Aorta (tissue), 5 donors: ENCODE measurements around the gene AK1. TPM values are rescaled to one million over a fixed set of nuclear protein-coding genes. Genes with fewer than 3 reads are reported as not detected.
A peak's percentile ranks its signal among the peaks of the same experiment; 100 is the strongest.

Source experiments
- ATAC-seq: fragments of 200-7000 bp; cut with Tn5 transposase; one replicate; pipeline ENCODE4 v1.9.1; 2022; ENCODE audit warnings: moderate library complexity; ENCODE audit not compliant: low FRiP score
- DNase-seq, 2 donors: peaks; one replicate each; pipeline ENCODE4 v3.0.0-alpha.2; 2020
- H3K27ac ChIP-seq, 2 donors: one replicate each; pipeline ENCODE4 v1.5.1; 2013; ENCODE audit warnings: low read length in 2 of 2, mild to moderate bottlenecking in 2 of 2, moderate library complexity in 2 of 2, control low read depth in 1 of 2, inconsistent platforms in 1 of 2, low read depth in 1 of 2
- H3K27me3 ChIP-seq, 2 donors: one replicate each; pipeline ENCODE4 v1.6.1; 2013; ENCODE audit warnings: control low read depth in 1 of 2, low read length in 1 of 2, mild to moderate bottlenecking in 1 of 2, moderate library complexity in 1 of 2; ENCODE audit not compliant: insufficient read depth in 2 of 2, control insufficient read depth in 1 of 2
- H3K36me3 ChIP-seq, 2 donors: one replicate each; pipeline ENCODE4 v1.6.1; 2013; ENCODE audit warnings: control low read depth in 1 of 2, low read length in 1 of 2, mild to moderate bottlenecking in 1 of 2; ENCODE audit not compliant: insufficient read depth in 2 of 2, control insufficient read depth in 1 of 2
- H3K4me1 ChIP-seq, 2 donors: one replicate each; pipeline ENCODE4 v1.6.1; 2013; ENCODE audit warnings: low read length in 2 of 2, control low read depth in 1 of 2, mild to moderate bottlenecking in 1 of 2, moderate library complexity in 1 of 2; ENCODE audit not compliant: insufficient read depth in 2 of 2, control insufficient read depth in 1 of 2
- H3K4me3 ChIP-seq, 2 donors: one replicate each; pipeline ENCODE4 v1.5.1; 2013; ENCODE audit warnings: low read length in 2 of 2, control low read depth in 1 of 2, mild to moderate bottlenecking in 1 of 2
- H3K9me3 ChIP-seq: one replicate; pipeline ENCODE4 v1.6.1; 2013; ENCODE audit warnings: mild to moderate bottlenecking, low read length; ENCODE audit not compliant: control insufficient read depth
- WGBS, 2 donors: extraction: QIAGEN DNeasy Blood & Tissue Kit; methylation state at CpG; one replicate each; pipeline ENCODE4 v1.1.7; 2013; 5-methylcytosine and 5-hydroxymethylcytosine counted together
- intact Hi-C, 2 donors: fragments of 100-400 bp; cut with DNase I; formaldehyde crosslinking; loops; one replicate each; pipeline versions ENCODE4 v1.14.2 to v1.15.0; 2022
- polyA plus RNA-seq, 2 donors: library from polyadenylated mRNA; stranded (reverse); fragments of 200-250 nt; gene quantifications; one replicate each; pipeline ENCODE4 v1.2.3, GENCODE V29; 2013
- total RNA-seq, 2 donors: library from RNA; stranded (reverse); fragmentation: NEBNext Ultra II Directional; extraction: Animal tissue kit (Norgen Biotek cat#: 25700); gene quantifications; one replicate each; pipeline ENCODE4 v1.2.1, GENCODE V29; 2021
- donor health status: healthy with polysubstance abuse.
- donor health status: Bipolar disorder and iron deficiency.
- donor health status: DM: no; HTN: no; CAD: no.
- donor health status: DM: no; HTN: no; CAD: no.
- donor health status: DM: yes; HTN: yes; CAD: no.

AK1 gene
- total and polyA plus RNA-seq, 4 donors: 92.4 to 168 (median 105) TPM

GRCh38 chr9:127860779-127861178, 16.7 kb downstream of the AK1 start:
- Histone ChIP-seq H3K9me3 (no peaks in the 10 kb centered on the region), H3K27me3 (no peaks in the 10 kb centered on the region), H3K4me1 (no peaks in the 10 kb centered on the region), H3K4me3 (no peak overlapping the region), H3K36me3 (no peaks in the 10 kb centered on the region), H3K27ac (peak overlapping the region in 1 of 2 donors; percentile 9)
- DNase-seq (no peak), ATAC-seq (no peak)
- WGBS, 2 donors: 89 to 92% methylated on average over 11 of the region's 11 CpGs
- intact Hi-C loops: loop anchor here in 1 of 2 donors (5.0 kb wide), 2 partner anchors 33 to 37 kb away; partner anchors contain the start of gene ST6GALNAC6

GRCh38 chr9:127860260-127860659, 17.2 kb downstream of the AK1 start:
- peak overlapping the region in 1 of 2 donors; percentile 9 for H3K27ac ChIP-seq
- H3K4me3 ChIP-seq: no peak overlapping the region
- intact Hi-C loops: loop anchor here in 1 of 2 donors (5.0 kb wide), 2 partner anchors 33 to 37 kb away; partner anchors contain the start of gene ST6GALNAC6
- H3K4me1 ChIP-seq: no peaks in the 10 kb centered on the region
- DNase-seq (peak in 1 of 2 donors; percentile 73), ATAC-seq (peak; percentile 39)
- 1 to 15% methylated on average over 8 of the region's 8 CpGs for whole genome bisulfite sequencing, 2 donors
- H3K36me3 ChIP-seq: no peaks in the 10 kb centered on the region
- no peaks in the 10 kb centered on the region for H3K27me3 ChIP-seq
- no peaks in the 10 kb centered on the region for H3K9me3 ChIP-seq

GRCh38 chr9:127858041-127858512, 19.4 kb downstream of the AK1 start:
- DNase-seq (peak; percentile 85 to 91), ATAC-seq (peak; percentile 7)
- H3K9me3 ChIP-seq: no peaks in the 10 kb centered on the region
- H3K4me3 ChIP-seq: no peak overlapping the region
- peak overlapping the region in 1 of 2 donors; percentile 24 for H3K27ac ChIP-seq
- H3K36me3 ChIP-seq: no peaks in the 10 kb centered on the region
- no peaks in the 10 kb centered on the region for H3K4me1 ChIP-seq
- intact Hi-C loops: no loop called here
- no peaks in the 10 kb centered on the region for H3K27me3 ChIP-seq
- 8 to 9% methylated on average over 12 of the region's 12 CpGs for WGBS, 2 donors

GRCh38 chr9:127857278-127857677, 20.2 kb downstream of the AK1 start:
- H3K4me1 ChIP-seq: no peaks in the 10 kb centered on the region
- H3K27me3 ChIP-seq: no peaks in the 10 kb centered on the region
- DNase-seq (no peak), ATAC-seq (no peak)
- intact Hi-C loops: no loop called here
- H3K27ac ChIP-seq: peak overlapping the region in 1 of 2 donors; percentile 24
- 55 to 80% methylated on average over 4 of the region's 4 CpGs for WGBS, 2 donors
- H3K36me3 ChIP-seq: no peaks in the 10 kb centered on the region
- no peaks in the 10 kb centered on the region for H3K9me3 ChIP-seq
- H3K4me3 ChIP-seq: no peak overlapping the region

GRCh38 chr9:127856729-127857116, 20.8 kb downstream of the AK1 start:
- DNase-seq (no peak), ATAC-seq (no peak)
- Histone ChIP-seq H3K27ac (peak overlapping the region; percentile 14 to 45), H3K36me3 (no peaks in the 10 kb centered on the region), H3K4me1 (no peaks in the 10 kb centered on the region), H3K27me3 (no peaks in the 10 kb centered on the region), H3K9me3 (no peaks in the 10 kb centered on the region), H3K4me3 (no peak overlapping the region)
- intact Hi-C loops: no loop called here
- 93 to 96% methylated on average over 8 of the region's 8 CpGs for WGBS, 2 donors

- H3K27ac ChIP-seq: peak overlapping the region; percentile 14 to 60
Measured at GRCh38 chr9:127856094-127856728, 21.3 kb downstream of the AK1 start.

GRCh38 chr9:127855522-127855921, 22.0 kb downstream of the AK1 start:
- Histone ChIP-seq H3K36me3 (no peaks in the 10 kb centered on the region), H3K4me3 (no peak overlapping the region), H3K9me3 (no peaks in the 10 kb centered on the region), H3K27me3 (no peaks in the 10 kb centered on the region), H3K27ac (peak overlapping the region in 1 of 2 donors; percentile 0), H3K4me1 (no peaks in the 10 kb centered on the region)
- ATAC-seq (no peak), DNase-seq (no peak)
- 92 to 93% methylated on average over 5 of the region's 5 CpGs for WGBS, 2 donors
- intact Hi-C loops: no loop called here

More at GRCh38 chr9:127856094-127856728, 21.3 kb downstream of the AK1 start:
- DNase-seq (no peak), ATAC-seq (no peak)
- 41 to 53% methylated on average over 11 of the region's 11 CpGs for WGBS, 2 donors
- Histone ChIP-seq H3K4me1 (no peaks in the 10 kb centered on the region), H3K36me3 (no peaks in the 10 kb centered on the region), H3K9me3 (no peaks in the 10 kb centered on the region), H3K27me3 (no peaks in the 10 kb centered on the region), H3K4me3 (no peak overlapping the region)
- intact Hi-C loops: no loop called here

- H3K36me3 ChIP-seq: no peaks in the 10 kb centered on the region
- WGBS, 2 donors: 69 to 76% methylated on average over 11 of the region's 11 CpGs
- DNase-seq (no peak), ATAC-seq (no peak)
- no peak overlapping the region for H3K4me3 ChIP-seq
- peak overlapping the region; percentile 87 to 88 for H3K27ac ChIP-seq
- no peaks in the 10 kb centered on the region for H3K27me3 ChIP-seq
- intact Hi-C loops: no loop called here
- no peaks in the 10 kb centered on the region for H3K4me1 ChIP-seq
- H3K9me3 ChIP-seq: no peaks in the 10 kb centered on the region
Measured at GRCh38 chr9:127854960-127855359, 22.5 kb downstream of the AK1 start.

GRCh38 chr9:127854184-127854806, 23.2 kb downstream of the AK1 start, which contains the start of gene ENG:
TSS of gene ENG (minus strand) at chr9:127854658. CDS start at chr9:127854355, 303 bp downstream.
- intact Hi-C loops: no loop called here
- WGBS, 2 donors: 3 to 4% methylated on average over 37 of the region's 37 CpGs
- peak; percentile 92 to 93 for DNase-seq
- H3K36me3 ChIP-seq: no peaks in the 10 kb centered on the region
- ATAC-seq: peak; percentile 70
- no peaks in the 10 kb centered on the region for H3K27me3 ChIP-seq
- H3K27ac ChIP-seq: peak within 1 kb of the TSS; percentile 87 to 88
- H3K4me3 ChIP-seq: peak within 1 kb of the TSS; percentile 36 to 53
- no peaks in the 10 kb centered on the region for H3K9me3 ChIP-seq
- H3K4me1 ChIP-seq: no peaks in the 10 kb centered on the region
